ENCODE measurements around the gene OR1F1. TPM values are rescaled to one million over a fixed set of nuclear protein-coding genes. Genes with fewer than 3 reads are reported as not detected.

Gene OR1F1
- total RNA-seq, 2 donors from 2014 or later, result not detected

- no peak for ATAC-seq
- no peak for DNase-seq
- H3K27me3 Mint-ChIP-seq, result peaks cover 7% of the 10 kb centered on the region
- no peaks in the 10 kb centered on the region for H3K4me1 Mint-ChIP-seq
- no peaks in the 10 kb centered on the region for H3K9me3 ChIP-seq (ENCODE audit: control insufficient read depth, low read length, poor library complexity, severe bottlenecking)
- no peaks in the 10 kb centered on the region for H3K36me3 Mint-ChIP-seq (ENCODE audit: low read depth)
- no peak overlapping the region for H3K27ac Mint-ChIP-seq
- no peak overlapping the region for H3K4me3 Mint-ChIP-seq
These were observed 19.3 kb downstream of the OR1F1 start for GRCh38 chr16:3207086-3207953.

- ATAC-seq, result no peak
These were observed 24.0 kb downstream of the OR1F1 start for GRCh38 chr16:3212006-3212405.

DNA sequence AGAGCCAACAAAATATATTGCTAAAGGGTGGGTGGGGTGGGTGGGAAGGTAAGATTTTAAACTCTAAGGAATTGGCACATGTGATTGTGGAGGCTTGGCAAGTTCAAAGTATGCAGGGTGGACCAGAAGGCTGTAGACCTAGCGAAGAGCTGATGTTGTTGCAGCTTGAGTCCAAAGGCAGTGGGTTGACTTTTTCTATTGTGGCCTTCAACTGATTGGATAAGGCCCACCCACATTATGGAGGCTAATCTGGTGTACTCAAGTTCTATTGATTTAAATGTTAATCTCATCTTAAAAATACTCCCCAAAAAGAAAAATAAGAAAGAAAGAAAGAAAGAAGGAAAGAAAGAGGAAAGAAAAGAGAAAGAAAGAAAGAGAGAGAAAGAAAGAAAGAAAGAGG is 24.6 kb downstream of the OR1F1 start:
- no peak overlapping the region for H3K4me3 Mint-ChIP-seq
- H3K4me1 Mint-ChIP-seq, result peaks cover 15% of the 10 kb centered on the region
- no peaks in the 10 kb centered on the region for H3K27me3 Mint-ChIP-seq
- ATAC-seq, result no peak
- DNase-seq, result no peak
- no peak overlapping the region for H3K27ac Mint-ChIP-seq
- H3K9me3 ChIP-seq (ENCODE audit: control insufficient read depth, low read length, poor library complexity, severe bottlenecking), result no peaks in the 10 kb centered on the region
- H3K36me3 Mint-ChIP-seq (ENCODE audit: low read depth), result no peaks in the 10 kb centered on the region

More at GRCh38 chr16:3212006-3212405, 24.0 kb downstream of the OR1F1 start:
- H3K36me3 Mint-ChIP-seq (ENCODE audit: low read depth), result no peaks in the 10 kb centered on the region
- peak overlapping the region; percentile 16 for H3K27ac Mint-ChIP-seq
- no peak for DNase-seq
- no peaks in the 10 kb centered on the region for H3K27me3 Mint-ChIP-seq
- H3K4me1 Mint-ChIP-seq, result peaks cover 15% of the 10 kb centered on the region
- H3K9me3 ChIP-seq (ENCODE audit: control insufficient read depth, low read length, poor library complexity, severe bottlenecking), result no peaks in the 10 kb centered on the region
- H3K4me3 Mint-ChIP-seq, result no peak overlapping the region

DNA sequence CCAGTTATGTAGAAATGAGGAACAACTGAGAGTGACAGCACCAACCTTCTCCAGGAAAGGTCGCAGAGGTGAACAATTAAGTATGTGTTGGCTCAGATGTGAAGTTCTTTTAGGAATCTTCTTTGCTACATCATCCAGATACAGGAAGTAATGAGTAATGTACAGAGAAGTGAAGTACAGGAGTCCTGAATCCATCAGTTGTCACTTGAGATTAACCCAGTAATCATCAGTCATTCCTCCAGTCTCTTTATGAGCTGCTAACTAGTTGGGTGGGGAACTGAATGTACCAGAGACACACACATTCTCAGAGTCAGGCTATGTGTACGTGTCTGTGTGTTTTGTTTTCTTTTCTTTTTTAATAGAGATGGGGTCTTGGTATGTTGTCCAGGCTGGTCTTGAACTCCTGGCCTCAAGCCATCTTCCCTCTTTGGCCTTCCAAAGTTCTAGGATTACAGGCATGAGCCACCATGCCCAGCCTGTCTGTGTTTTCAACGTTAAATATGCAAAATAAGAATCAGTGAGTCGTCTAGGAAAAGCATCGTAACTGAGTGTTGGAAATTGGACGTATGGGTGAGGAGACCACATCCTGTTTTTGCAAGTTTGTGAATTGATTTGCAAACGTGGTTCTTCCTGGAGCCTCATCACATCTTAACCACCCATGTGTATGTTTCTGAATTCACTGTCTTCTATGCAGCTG is 27.0 kb downstream of the OR1F1 start:
- H3K9me3 ChIP-seq (ENCODE audit: control insufficient read depth, low read length, poor library complexity, severe bottlenecking), result no peaks in the 10 kb centered on the region
- Mint-ChIP-seq H3K36me3 (ENCODE audit: low read depth) (no peaks in the 10 kb centered on the region), H3K27me3 (no peaks in the 10 kb centered on the region), H3K4me3 (peak overlapping the region; percentile 71), H3K27ac (peak overlapping the region; percentile 85), H3K4me1 (peaks cover 15% of the 10 kb centered on the region)
- DNase-seq (no peak), ATAC-seq (peak; percentile 91)

DNA sequence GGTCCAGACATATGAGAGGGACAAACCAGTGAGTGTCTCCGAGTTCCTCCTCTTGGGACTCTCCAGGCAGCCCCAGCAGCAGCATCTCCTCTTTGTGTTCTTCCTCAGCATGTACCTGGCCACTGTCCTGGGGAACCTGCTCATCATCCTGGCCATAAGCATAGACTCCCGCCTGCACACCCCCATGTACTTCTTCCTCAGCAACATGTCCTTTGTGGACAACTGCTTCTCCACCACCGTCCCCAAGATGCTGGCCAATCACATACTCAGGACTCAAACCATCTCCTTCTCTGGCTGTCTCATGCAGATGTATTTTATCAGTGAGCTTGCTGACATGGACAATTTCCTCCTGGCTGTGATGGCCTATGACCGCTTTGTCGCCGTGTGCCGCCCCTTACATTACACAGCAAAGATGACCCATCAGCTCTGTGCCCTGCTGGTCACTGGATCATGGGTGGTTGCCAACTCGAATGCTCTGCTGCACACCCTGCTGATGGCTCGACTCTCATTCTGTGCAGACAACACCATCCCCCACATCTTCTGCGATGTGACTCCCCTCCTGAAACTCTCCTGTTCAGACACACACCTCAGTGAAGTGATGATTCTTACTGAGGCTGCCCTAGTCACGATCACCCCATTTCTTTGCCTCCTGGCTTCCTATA is 27.7 kb downstream of the OR1F1 start:
- H3K27ac Mint-ChIP-seq, result peak overlapping the region; percentile 85
- H3K9me3 ChIP-seq (ENCODE audit: control insufficient read depth, low read length, poor library complexity, severe bottlenecking), result no peaks in the 10 kb centered on the region
- peak overlapping the region; percentile 71 for H3K4me3 Mint-ChIP-seq
- H3K27me3 Mint-ChIP-seq, result no peaks in the 10 kb centered on the region
- ATAC-seq (no peak), DNase-seq (no peak)
- H3K4me1 Mint-ChIP-seq, result peaks cover 15% of the 10 kb centered on the region
- H3K36me3 Mint-ChIP-seq (ENCODE audit: low read depth), result no peaks in the 10 kb centered on the region

DNA sequence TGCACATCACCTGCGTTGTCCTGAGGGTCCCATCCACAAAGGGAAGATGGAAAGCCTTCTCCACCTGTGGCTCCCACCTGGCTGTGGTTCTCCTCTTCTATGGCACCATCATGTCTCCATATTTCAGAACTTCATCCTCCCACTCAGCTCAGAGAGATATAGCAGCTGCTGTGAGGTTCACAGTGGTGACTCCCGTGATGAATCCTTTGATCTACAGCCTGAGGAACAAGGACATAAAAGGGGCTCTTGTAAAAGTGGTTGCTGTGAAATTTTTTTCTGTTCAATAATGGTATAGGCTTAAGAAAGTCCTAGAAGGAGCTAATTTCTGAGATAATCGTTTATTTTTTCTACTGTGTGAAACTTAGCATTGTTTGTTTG is 28.2 kb downstream of the OR1F1 start:
- H3K27ac Mint-ChIP-seq, result peak overlapping the region; percentile 85
- peak overlapping the region; percentile 71 for H3K4me3 Mint-ChIP-seq
- ATAC-seq (no peak), DNase-seq (no peak)
- H3K27me3 Mint-ChIP-seq, result no peaks in the 10 kb centered on the region
- no peaks in the 10 kb centered on the region for H3K9me3 ChIP-seq (ENCODE audit: control insufficient read depth, low read length, poor library complexity, severe bottlenecking)
- H3K4me1 Mint-ChIP-seq, result peaks cover 15% of the 10 kb centered on the region
- no peaks in the 10 kb centered on the region for H3K36me3 Mint-ChIP-seq (ENCODE audit: low read depth)

GRCh38 chr16:3220839-3221238 is 32.8 kb downstream of the OR1F1 start:
- Mint-ChIP-seq H3K36me3 (ENCODE audit: low read depth) (peaks cover 5% of the 10 kb centered on the region), H3K27ac (no peak overlapping the region), H3K27me3 (no peaks in the 10 kb centered on the region), H3K4me1 (peaks cover 4% of the 10 kb centered on the region), H3K4me3 (no peak overlapping the region)
- DNase-seq, result no peak
- no peak for ATAC-seq
- H3K9me3 ChIP-seq (ENCODE audit: control insufficient read depth, low read length, poor library complexity, severe bottlenecking), result peaks cover 27% of the 10 kb centered on the region

DNA sequence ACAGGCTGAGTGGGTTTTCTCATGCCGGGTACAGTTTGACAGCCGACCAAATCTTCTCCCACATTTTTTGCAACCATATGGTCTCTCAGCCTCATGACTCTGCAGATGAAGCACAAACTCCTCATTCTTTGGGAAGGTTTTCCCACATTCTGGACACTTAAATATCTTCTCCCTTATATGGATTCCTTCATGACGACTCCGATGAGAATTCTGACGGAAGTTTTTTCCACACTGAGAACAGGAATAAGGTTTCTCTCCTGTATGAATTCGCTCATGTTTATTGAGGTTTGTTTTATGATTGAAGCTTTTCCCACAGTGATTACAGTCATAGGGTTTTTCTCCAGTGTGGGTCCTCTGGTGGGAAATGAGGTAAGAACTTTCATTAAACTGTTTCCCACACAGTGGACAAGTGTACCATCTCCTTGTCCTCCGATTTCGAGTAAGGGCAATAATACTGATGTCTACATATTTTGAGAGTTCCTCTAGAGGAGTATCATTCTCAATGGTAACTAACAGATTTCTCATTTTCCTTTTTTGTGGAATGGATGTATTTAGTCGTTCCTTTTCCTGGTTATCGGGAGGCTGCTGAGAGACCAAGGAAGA is 36.0 kb downstream of the OR1F1 start:
- no peak for DNase-seq
- ATAC-seq, result no peak
- Mint-ChIP-seq H3K4me1 (no peaks in the 10 kb centered on the region), H3K4me3 (no peak overlapping the region), H3K27me3 (no peaks in the 10 kb centered on the region), H3K36me3 (ENCODE audit: low read depth) (peaks cover 10% of the 10 kb centered on the region), H3K27ac (no peak overlapping the region)
- peaks cover 27% of the 10 kb centered on the region for H3K9me3 ChIP-seq (ENCODE audit: control insufficient read depth, low read length, poor library complexity, severe bottlenecking)

DNA sequence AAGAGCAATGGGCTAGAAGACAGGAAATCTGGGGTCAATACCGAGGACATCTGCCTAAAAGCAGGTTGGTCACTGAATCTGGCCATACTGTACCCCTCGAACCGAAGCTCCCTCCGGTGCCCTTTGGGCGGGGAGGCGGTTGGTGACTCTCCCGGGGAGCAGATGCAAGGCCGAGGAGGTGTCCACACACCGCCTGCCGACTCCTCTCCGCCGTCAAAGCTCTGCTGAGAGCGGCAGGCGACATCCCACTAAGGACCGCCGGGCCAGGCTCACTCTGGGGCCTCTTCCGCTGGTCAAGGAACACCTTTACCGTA is 46.5 kb downstream of the OR1F1 start:
- ATAC-seq, result no peak
- H3K4me3 Mint-ChIP-seq, result peak overlapping the region; percentile 94
- no peaks in the 10 kb centered on the region for H3K27me3 Mint-ChIP-seq
- DNase-seq, result no peak
- H3K27ac Mint-ChIP-seq, result peak overlapping the region; percentile 94
- no peaks in the 10 kb centered on the region for H3K9me3 ChIP-seq (ENCODE audit: control insufficient read depth, low read length, poor library complexity, severe bottlenecking)
- H3K36me3 Mint-ChIP-seq (ENCODE audit: low read depth), result peaks cover 16% of the 10 kb centered on the region
- peaks cover 17% of the 10 kb centered on the region for H3K4me1 Mint-ChIP-seq

GRCh38 chr16:3234857-3235561 is 47.0 kb downstream of the OR1F1 start, which contains the start of gene ZNF200:
ZNF200 (minus strand) TSS chr16:3235158; CDS start chr16:3233755, 1,403 bp downstream.
- H3K9me3 ChIP-seq (ENCODE audit: control insufficient read depth, low read length, poor library complexity, severe bottlenecking), result no peaks in the 10 kb centered on the region
- H3K4me3 Mint-ChIP-seq, result peak within 1 kb of the TSS; percentile 94
- peak within 1 kb of the TSS; percentile 94 for H3K27ac Mint-ChIP-seq
- H3K36me3 Mint-ChIP-seq (ENCODE audit: low read depth), result peaks cover 16% of the 10 kb centered on the region
- ATAC-seq (peak; percentile 92), DNase-seq (peak; percentile 81 to 86 (median 82))
- peaks cover 17% of the 10 kb centered on the region for H3K4me1 Mint-ChIP-seq
- H3K27me3 Mint-ChIP-seq, result no peaks in the 10 kb centered on the region

DNA sequence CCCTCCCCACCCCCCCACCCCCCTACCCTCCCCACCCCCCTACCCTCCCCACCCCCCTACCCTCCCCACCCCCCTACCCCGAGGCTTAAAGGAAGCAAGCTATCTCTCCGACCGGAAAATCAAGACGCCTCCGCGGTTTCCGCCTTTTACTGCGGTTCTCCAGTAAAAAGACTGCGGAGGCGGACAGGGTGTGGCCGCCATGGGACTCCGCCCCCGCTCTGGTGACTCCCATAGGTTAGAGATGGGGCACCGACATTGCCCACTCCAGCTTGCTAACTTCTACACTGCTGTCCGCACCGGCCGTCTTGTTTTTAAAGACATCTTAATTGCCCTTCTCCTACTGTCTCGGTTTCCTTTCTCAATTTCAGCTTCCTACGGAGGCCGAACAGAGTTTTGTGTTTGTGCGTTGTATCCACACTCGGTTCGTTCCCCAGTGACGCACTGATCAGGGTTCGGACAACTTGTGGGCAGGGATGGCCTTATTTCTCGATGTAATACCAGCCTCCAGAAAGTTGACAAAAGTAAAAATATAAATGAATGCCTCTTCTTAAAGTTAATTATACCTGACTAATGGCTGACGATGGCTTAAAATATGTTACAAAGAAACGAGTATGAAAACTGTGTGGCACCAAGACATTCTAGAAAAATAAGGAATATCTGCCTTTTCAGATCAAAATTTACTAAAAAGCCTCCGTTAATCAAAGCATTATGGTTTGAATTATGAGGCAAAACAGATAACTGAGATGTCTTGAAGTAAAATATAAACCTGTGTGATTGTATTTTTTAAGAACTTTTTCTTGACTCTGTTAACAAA is 48.1 kb downstream of the OR1F1 start:
- Mint-ChIP-seq H3K27ac (peak overlapping the region; percentile 86), H3K4me3 (peak overlapping the region; percentile 69), H3K27me3 (peaks cover 5% of the 10 kb centered on the region), H3K36me3 (ENCODE audit: low read depth) (peaks cover 10% of the 10 kb centered on the region), H3K4me1 (peaks cover 17% of the 10 kb centered on the region)
- ATAC-seq, result peak; percentile 16
- peak; percentile 28 to 52 (median 42) for DNase-seq
- H3K9me3 ChIP-seq (ENCODE audit: control insufficient read depth, low read length, poor library complexity, severe bottlenecking), result no peaks in the 10 kb centered on the region

- DNase-seq, result no peak
These were observed 53.8 kb downstream of the OR1F1 start for GRCh38 chr16:3241761-3242160.

More at GRCh38 chr16:3241761-3242160, 53.8 kb downstream of the OR1F1 start:
- ATAC-seq, result no peak
- H3K9me3 ChIP-seq (ENCODE audit: control insufficient read depth, low read length, poor library complexity, severe bottlenecking), result no peaks in the 10 kb centered on the region
- Mint-ChIP-seq H3K27me3 (peaks cover 34% of the 10 kb centered on the region), H3K4me3 (no peak overlapping the region), H3K36me3 (ENCODE audit: low read depth) (no peaks in the 10 kb centered on the region), H3K4me1 (no peaks in the 10 kb centered on the region), H3K27ac (no peak overlapping the region)
